HepG2 (cell line): ENCODE results near the gene PFN1. TPM values are rescaled to one million over a fixed set of nuclear protein-coding genes. Genes with fewer than 3 reads are reported as not detected.

Experiments used
- FIP1L1 ChIP-seq: fragments of 200-400 bp; formaldehyde crosslinking; IDR thresholded peaks from 2 replicates; pipeline ENCODE4 v1.6.1; 2018; ENCODE audit warnings: low read depth, mild to moderate bottlenecking, low read length, moderate library complexity, borderline replicate concordance; ENCODE audit not compliant: insufficient read depth
- HIC2 ChIP-seq: sonication (generic); formaldehyde crosslinking; IDR thresholded peaks from 2 replicates; pipeline ENCODE4 v1.9.0; 2022; ENCODE audit warnings: low read depth, missing genetic modification reagents
- HINFP ChIP-seq: sonication (generic); formaldehyde crosslinking; IDR thresholded peaks from 2 replicates; pipeline ENCODE4 v1.4.0; 2020; ENCODE audit warnings: low read depth, mild to moderate bottlenecking, missing genetic modification reagents
- MXI1 ChIP-seq: IDR thresholded peaks from 3 replicates; pipeline ENCODE4 v1.6.1; 2012; ENCODE audit warnings: low read depth, low read length, inconsistent platforms, borderline replicate concordance
- NFE2 ChIP-seq: sonication (generic); formaldehyde crosslinking; IDR thresholded peaks from 2 replicates; pipeline ENCODE4 v1.4.0; 2020; ENCODE audit warnings: missing genetic modification reagents
- NR2C2 ChIP-seq: sonication (generic); formaldehyde crosslinking; IDR thresholded peaks from 2 replicates; pipeline ENCODE4 v1.4.0; 2020; ENCODE audit warnings: missing genetic modification reagents, mild to moderate bottlenecking, moderate library complexity, borderline replicate concordance
- RARA ChIP-seq: IDR thresholded peaks from 2 replicates; pipeline ENCODE4 v1.6.1; 2016; ENCODE audit warnings: missing genetic modification reagents, missing compliant biosample characterization
- REPIN1 ChIP-seq: sonication (generic); formaldehyde crosslinking; IDR thresholded peaks from 2 replicates; pipeline ENCODE4 v1.8.0; 2022; ENCODE audit warnings: missing genetic modification reagents, low read depth, mild to moderate bottlenecking, borderline replicate concordance
- RFX5 ChIP-seq: IDR thresholded peaks from 2 replicates; pipeline ENCODE4 v1.6.1; 2011; ENCODE audit warnings: low read depth, low read length, improper control_type of control experiment
- RXRA ChIP-seq: sonication (generic); formaldehyde crosslinking; IDR thresholded peaks from 2 replicates; pipeline ENCODE4 v1.5.1; 2020; ENCODE audit warnings: missing genetic modification reagents
- THAP8 ChIP-seq: sonication (generic); formaldehyde crosslinking; IDR thresholded peaks from 2 replicates; pipeline ENCODE4 v1.5.1; 2020; ENCODE audit warnings: missing genetic modification reagents, mild to moderate bottlenecking, borderline replicate concordance
- TSC22D2 ChIP-seq: sonication (generic); formaldehyde crosslinking; IDR thresholded peaks from 2 replicates; pipeline ENCODE4 v1.5.1; 2020; ENCODE audit warnings: missing genetic modification reagents, mild to moderate bottlenecking, borderline replicate concordance
- ZFX ChIP-seq: sonication (generic); formaldehyde crosslinking; IDR thresholded peaks from 2 replicates; pipeline ENCODE4 v1.4.0; 2020; ENCODE audit warnings: mild to moderate bottlenecking, low read depth, missing genetic modification reagents, moderate library complexity
- ZSCAN5A ChIP-seq: sonication (generic); formaldehyde crosslinking; IDR thresholded peaks from 2 replicates; pipeline ENCODE4 v1.8.0; 2022; ENCODE audit warnings: mild to moderate bottlenecking, missing genetic modification reagents, borderline replicate concordance
- polyA plus RNA-seq, 8 experiments: library from polyadenylated mRNA; depleted of rRNA in 3 of 8; stranded (reverse) in 7 of 8; unstranded in 1 of 8; fragments of >200 nt; fragmentation: Illumina TruSeq in 4 of 8; extraction: Trizol in 4 of 8; gene quantifications; 2 replicates each; pipeline versions ENCODE4 v1.2.1 to v1.2.3, GENCODE V29; 2011 to 2016; ENCODE audit warnings: low read depth in 4 of 8, missing spikeins in 1 of 8, mixed read lengths in 1 of 8; ENCODE audit not compliant: insufficient read depth in 1 of 8
- total RNA-seq, 5 experiments: library from RNA; depleted of rRNA; stranded (reverse); fragments of >200 nt; fragmentation: Illumina TruSeq; extraction: Trizol; gene quantifications; 2 replicates each; pipeline ENCODE4 v1.2.3, GENCODE V29; 2016; ENCODE audit warnings: low read depth in 1 of 5
- TF ChIP-seq, protein P1 (sequence below): sonication (generic); formaldehyde crosslinking; IDR thresholded peaks from 2 replicates; pipeline ENCODE4 v1.4.0; 2020; ENCODE audit warnings: low read depth, missing genetic modification reagents

PFN1 gene
- total and polyA plus RNA-seq, 2 of the 13 experiments (the other 11 are each of a cell fraction or from before 2014, with no cell fraction given) = 494 to 613 TPM

GRCh38 chr17:4949321-4950074 is 1.2 kb upstream of the PFN1 start (continued):
- TF ChIP-seq, protein P1, sequence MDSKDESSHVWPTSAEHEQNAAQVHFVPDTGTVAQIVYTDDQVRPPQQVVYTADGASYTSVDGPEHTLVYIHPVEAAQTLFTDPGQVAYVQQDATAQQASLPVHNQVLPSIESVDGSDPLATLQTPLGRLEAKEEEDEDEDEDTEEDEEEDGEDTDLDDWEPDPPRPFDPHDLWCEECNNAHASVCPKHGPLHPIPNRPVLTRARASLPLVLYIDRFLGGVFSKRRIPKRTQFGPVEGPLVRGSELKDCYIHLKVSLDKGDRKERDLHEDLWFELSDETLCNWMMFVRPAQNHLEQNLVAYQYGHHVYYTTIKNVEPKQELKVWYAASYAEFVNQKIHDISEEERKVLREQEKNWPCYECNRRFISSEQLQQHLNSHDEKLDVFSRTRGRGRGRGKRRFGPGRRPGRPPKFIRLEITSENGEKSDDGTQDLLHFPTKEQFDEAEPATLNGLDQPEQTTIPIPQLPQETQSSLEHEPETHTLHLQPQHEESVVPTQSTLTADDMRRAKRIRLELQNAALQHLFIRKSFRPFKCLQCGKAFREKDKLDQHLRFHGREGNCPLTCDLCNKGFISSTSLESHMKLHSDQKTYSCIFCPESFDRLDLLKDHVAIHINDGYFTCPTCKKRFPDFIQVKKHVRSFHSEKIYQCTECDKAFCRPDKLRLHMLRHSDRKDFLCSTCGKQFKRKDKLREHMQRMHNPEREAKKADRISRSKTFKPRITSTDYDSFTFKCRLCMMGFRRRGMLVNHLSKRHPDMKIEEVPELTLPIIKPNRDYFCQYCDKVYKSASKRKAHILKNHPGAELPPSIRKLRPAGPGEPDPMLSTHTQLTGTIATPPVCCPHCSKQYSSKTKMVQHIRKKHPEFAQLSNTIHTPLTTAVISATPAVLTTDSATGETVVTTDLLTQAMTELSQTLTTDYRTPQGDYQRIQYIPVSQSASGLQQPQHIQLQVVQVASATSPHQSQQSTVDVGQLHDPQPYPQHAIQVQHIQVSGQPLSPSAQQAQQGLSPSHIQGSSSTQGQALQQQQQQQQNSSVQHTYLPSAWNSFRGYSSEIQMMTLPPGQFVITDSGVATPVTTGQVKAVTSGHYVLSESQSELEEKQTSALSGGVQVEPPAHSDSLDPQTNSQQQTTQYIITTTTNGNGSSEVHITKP (CRISPR knock-in tag) = peak; percentile 72; the same call in 1 of the 2 replicates
- TF ChIP-seq TSC22D2 (CRISPR knock-in tag) = 0 out of 2 replicates have a peak, but pooled peaks have one; percentile 64
- TF ChIP-seq HIC2 = no peak
- no peak for TF ChIP-seq RFX5
- TF ChIP-seq MXI1 = peak; percentile 67; the same call in 1 of the 3 replicates
- no peak for TF ChIP-seq NFE2 (CRISPR knock-in tag)
- peak; percentile 80 for TF ChIP-seq NR2C2
- no peak for TF ChIP-seq THAP8 (CRISPR knock-in tag)
- 0 out of 2 replicates have a peak, but pooled peaks have one; percentile 10 for TF ChIP-seq REPIN1
- TF ChIP-seq HINFP (CRISPR knock-in tag) = no peak; the same call in 1 of the 2 replicates
- TF ChIP-seq RARA = peak; percentile 80
- 0 out of 2 replicates have a peak, but pooled peaks have one; percentile 13 for TF ChIP-seq ZFX
- peak; percentile 80; the same call in 1 of the 2 replicates for TF ChIP-seq ZSCAN5A
- peak; percentile 80 for TF ChIP-seq RXRA (CRISPR knock-in tag)
- no peak for TF ChIP-seq FIP1L1
